ENCODE measurements around the gene DENND4C. TPM values are rescaled to one million over a fixed set of nuclear protein-coding genes. Genes with fewer than 3 reads are reported as not detected.
"Not testable (repeated sequence)": the region's sequence is repeated elsewhere in the genome, so short reads cannot be mapped to it uniquely, and the experiment has no call there.

Gene DENND4C
- total and polyA plus RNA-seq, 2 donors (not counting 1 experiment from before 2014, with no cell fraction given), result 27.4 to 87.0 TPM

GRCh38 chr9:19397845-19398244 is 167.4 kb downstream of the DENND4C start:
- H3K79me2 ChIP-seq (ENCODE audit: control insufficient read depth, insufficient read depth, low read length), result no peaks in the 10 kb centered on the region
- no peak overlapping the region for H3K4me3 ChIP-seq (replicated peaks in 1 of 4; ENCODE audit: control extremely low read depth in 1 of 4, insufficient read depth in 1 of 4, low read depth in 3 of 4, low read length in 4 of 4)
- no peaks in the 10 kb centered on the region for H4K20me1 ChIP-seq (ENCODE audit: control insufficient read depth, extremely low read depth, insufficient read depth, low read length)
- H3K9me3 ChIP-seq (ENCODE audit: control insufficient read depth, insufficient read depth, low read depth, low read length), result no peaks in the 10 kb centered on the region
- H3K36me3 ChIP-seq (ENCODE audit: control insufficient read depth, insufficient read depth, low read length), result no peaks in the 10 kb centered on the region
- H3K27ac ChIP-seq (ENCODE audit: insufficient read depth, low read length), result no peak overlapping the region
- TF ChIP-seq CTCF (conservative IDR thresholded peaks at IDR 0.05 in 1 of 2, IDR thresholded peaks at IDR 0.05 in 1 of 2; ENCODE audit: low read depth in 1 of 2, low read length in 2 of 2) (no peak), EZH2 (IDR thresholded peaks at IDR 0.05; ENCODE audit: low read length, missing control alignments) (no peak)
- no peak overlapping the region for H2AFZ ChIP-seq (ENCODE audit: low read length)
- DNase-seq (ENCODE audit: low read depth in 2 of 2), result no peak
- H3K27me3 ChIP-seq (ENCODE audit: control insufficient read depth, insufficient read depth, low read length), result no peaks in the 10 kb centered on the region
- no peak overlapping the region for H3K9ac ChIP-seq (ENCODE audit: insufficient read depth, low read length)
- no peak overlapping the region for H3K4me2 ChIP-seq (ENCODE audit: extremely low read depth, insufficient read depth, low read length)
- H3K4me1 ChIP-seq (ENCODE audit: control insufficient read depth, extremely low read depth, insufficient read depth, low read length), result no peaks in the 10 kb centered on the region

GRCh38 chr9:19403231-19403630 is 172.7 kb downstream of the DENND4C start:
- H2AFZ ChIP-seq (ENCODE audit: low read length); DNase-seq (ENCODE audit: low read depth in 2 of 2); H3K4me3 ChIP-seq (replicated peaks in 1 of 4; ENCODE audit: control extremely low read depth in 1 of 4, insufficient read depth in 1 of 4, low read depth in 3 of 4, low read length in 4 of 4); H3K4me1 ChIP-seq (ENCODE audit: control insufficient read depth, extremely low read depth, insufficient read depth, low read length); H3K27ac ChIP-seq (ENCODE audit: insufficient read depth, low read length); H3K9ac ChIP-seq (ENCODE audit: insufficient read depth, low read length); H3K36me3 ChIP-seq (ENCODE audit: control insufficient read depth, insufficient read depth, low read length); H3K4me2 ChIP-seq (ENCODE audit: extremely low read depth, insufficient read depth, low read length); H3K27me3 ChIP-seq (ENCODE audit: control insufficient read depth, insufficient read depth, low read length); H3K79me2 ChIP-seq (ENCODE audit: control insufficient read depth, insufficient read depth, low read length); H3K9me3 ChIP-seq (ENCODE audit: control insufficient read depth, insufficient read depth, low read depth, low read length); H4K20me1 ChIP-seq (ENCODE audit: control insufficient read depth, extremely low read depth, insufficient read depth, low read length): not testable (repeated sequence)

- H3K9ac ChIP-seq (ENCODE audit: insufficient read depth, low read length), result no peak overlapping the region
- H4K20me1 ChIP-seq (ENCODE audit: control insufficient read depth, extremely low read depth, insufficient read depth, low read length), result no peaks in the 10 kb centered on the region
- DNase-seq (ENCODE audit: low read depth in 2 of 2), result no peak
- no peak for TF ChIP-seq CTCF (conservative IDR thresholded peaks at IDR 0.05 in 1 of 2, IDR thresholded peaks at IDR 0.05 in 1 of 2; ENCODE audit: low read depth in 1 of 2, low read length in 2 of 2)
- no peak for TF ChIP-seq EZH2 (IDR thresholded peaks at IDR 0.05; ENCODE audit: low read length, missing control alignments)
- no peak overlapping the region for H3K27ac ChIP-seq (ENCODE audit: insufficient read depth, low read length)
- no peaks in the 10 kb centered on the region for H3K36me3 ChIP-seq (ENCODE audit: control insufficient read depth, insufficient read depth, low read length)
- no peak overlapping the region for H3K4me2 ChIP-seq (ENCODE audit: extremely low read depth, insufficient read depth, low read length)
- no peaks in the 10 kb centered on the region for H3K79me2 ChIP-seq (ENCODE audit: control insufficient read depth, insufficient read depth, low read length)
- H2AFZ ChIP-seq (ENCODE audit: low read length), result no peak overlapping the region
- H3K4me3 ChIP-seq (replicated peaks in 1 of 4; ENCODE audit: control extremely low read depth in 1 of 4, insufficient read depth in 1 of 4, low read depth in 3 of 4, low read length in 4 of 4), result no peak overlapping the region
- H3K9me3 ChIP-seq (ENCODE audit: control insufficient read depth, insufficient read depth, low read depth, low read length), result no peaks in the 10 kb centered on the region
- H3K4me1 ChIP-seq (ENCODE audit: control insufficient read depth, extremely low read depth, insufficient read depth, low read length), result no peaks in the 10 kb centered on the region
- H3K27me3 ChIP-seq (ENCODE audit: control insufficient read depth, insufficient read depth, low read length), result no peaks in the 10 kb centered on the region
Observed at GRCh38 chr9:19404283-19405075, 174.0 kb downstream of the DENND4C start.

Data from fibroblast of lung (primary cell).